HG03439 (cell line): Measurements from ENCODE around the gene RHBDF2.
"Not testable (repeated sequence)": the region's sequence is repeated elsewhere in the genome, so short reads cannot be mapped to it uniquely, and the experiment has no call there.

ENCODE experiments used
- ATAC-seq: cut with Tn5 transposase; IDR thresholded peaks from one replicate; pipeline ENCODE4 v1.9.1; 2021; ENCODE audit warnings: mild to moderate bottlenecking, moderate library complexity; ENCODE audit not compliant: unreplicated experiment

The RHBDF2 gene

GRCh38 chr17:76538281-76538931 lies 37.2 kb upstream of the RHBDF2 start:
- ATAC-seq = no peak

- ATAC-seq = no peak
These were observed 36.5 kb upstream of the RHBDF2 start, which contains the start of gene CYGB for GRCh38 chr17:76537578-76538280. TSS of gene CYGB (minus strand) at chr17:76537709. CDS start at chr17:76537542, 167 bp downstream.

- no peak for ATAC-seq
These were observed 36.0 kb upstream of the RHBDF2 start for GRCh38 chr17:76537288-76537577.

DNA sequence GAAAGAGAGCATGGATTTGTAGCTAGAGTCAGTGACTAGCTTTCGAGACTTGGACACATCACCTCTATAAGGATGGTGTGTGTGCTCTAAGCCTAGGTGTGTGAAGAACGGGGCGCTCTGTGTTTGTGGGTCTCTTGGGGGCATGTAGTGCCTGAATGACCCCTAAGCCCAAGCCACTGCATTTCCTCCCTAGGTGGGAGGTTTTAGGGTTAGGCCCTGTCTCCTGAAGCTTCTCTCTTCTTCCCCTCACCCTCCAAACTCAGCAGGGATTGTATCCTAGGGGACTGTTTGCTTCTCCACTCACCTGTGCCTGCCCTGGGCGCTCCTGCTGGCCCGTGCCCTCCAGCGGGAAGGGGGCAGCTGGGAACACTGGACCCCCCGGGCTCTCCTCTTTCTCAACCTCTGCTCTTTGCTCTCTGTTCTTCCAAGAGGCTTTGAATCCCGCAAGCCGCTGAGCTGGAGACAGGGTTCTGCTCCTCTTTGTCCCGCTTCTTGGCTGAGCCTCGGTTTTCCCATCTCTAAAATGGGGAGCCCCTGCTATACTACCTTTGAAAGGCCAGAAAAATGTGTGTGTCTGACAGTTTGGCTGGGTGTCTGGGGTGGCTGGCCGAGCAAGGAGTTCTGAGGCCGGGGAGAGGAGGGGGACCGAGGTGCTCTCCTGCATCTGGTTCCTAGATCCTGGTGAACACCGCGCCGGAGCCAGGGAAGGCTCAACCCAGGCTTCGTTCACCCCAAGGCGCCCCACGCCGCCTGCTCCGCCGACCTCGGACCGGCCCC lies 35.5 kb upstream of the RHBDF2 start:
- ATAC-seq = no peak

DNA sequence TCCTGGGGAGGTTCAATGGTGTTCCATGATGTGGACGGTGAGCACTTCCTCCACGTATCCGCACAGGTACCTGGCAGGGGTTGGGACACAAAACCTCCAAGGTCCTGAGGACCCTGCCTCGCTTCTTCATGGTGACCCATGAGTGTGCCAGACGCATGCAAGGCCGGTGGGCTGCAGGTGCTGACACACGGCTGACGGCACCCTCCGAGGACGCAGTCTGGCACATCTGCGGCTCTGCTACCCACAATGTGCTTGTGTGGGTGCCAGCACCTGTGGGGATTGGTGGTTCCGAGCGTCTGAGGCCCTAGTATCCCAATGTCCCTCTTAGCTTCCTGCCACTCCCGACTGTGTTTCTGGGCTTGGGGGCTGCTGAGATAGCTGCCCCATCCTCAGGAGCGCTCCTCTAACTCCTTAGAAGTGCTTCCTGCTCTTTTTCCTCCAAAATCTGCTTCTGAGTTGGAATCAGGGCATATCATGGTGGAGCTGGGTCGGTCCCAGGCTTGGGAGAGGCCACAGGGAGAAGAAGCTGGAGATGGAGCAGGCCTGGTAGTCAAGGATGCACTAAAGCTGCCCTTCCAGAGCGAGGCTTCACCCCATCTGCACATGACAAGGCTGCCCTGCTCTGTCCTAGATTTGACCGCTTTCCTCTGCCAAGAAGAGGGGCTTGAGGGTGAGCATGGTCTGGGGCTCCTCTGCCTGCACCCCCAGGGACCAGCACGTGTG lies 34.7 kb upstream of the RHBDF2 start:
- no peak for ATAC-seq

DNA sequence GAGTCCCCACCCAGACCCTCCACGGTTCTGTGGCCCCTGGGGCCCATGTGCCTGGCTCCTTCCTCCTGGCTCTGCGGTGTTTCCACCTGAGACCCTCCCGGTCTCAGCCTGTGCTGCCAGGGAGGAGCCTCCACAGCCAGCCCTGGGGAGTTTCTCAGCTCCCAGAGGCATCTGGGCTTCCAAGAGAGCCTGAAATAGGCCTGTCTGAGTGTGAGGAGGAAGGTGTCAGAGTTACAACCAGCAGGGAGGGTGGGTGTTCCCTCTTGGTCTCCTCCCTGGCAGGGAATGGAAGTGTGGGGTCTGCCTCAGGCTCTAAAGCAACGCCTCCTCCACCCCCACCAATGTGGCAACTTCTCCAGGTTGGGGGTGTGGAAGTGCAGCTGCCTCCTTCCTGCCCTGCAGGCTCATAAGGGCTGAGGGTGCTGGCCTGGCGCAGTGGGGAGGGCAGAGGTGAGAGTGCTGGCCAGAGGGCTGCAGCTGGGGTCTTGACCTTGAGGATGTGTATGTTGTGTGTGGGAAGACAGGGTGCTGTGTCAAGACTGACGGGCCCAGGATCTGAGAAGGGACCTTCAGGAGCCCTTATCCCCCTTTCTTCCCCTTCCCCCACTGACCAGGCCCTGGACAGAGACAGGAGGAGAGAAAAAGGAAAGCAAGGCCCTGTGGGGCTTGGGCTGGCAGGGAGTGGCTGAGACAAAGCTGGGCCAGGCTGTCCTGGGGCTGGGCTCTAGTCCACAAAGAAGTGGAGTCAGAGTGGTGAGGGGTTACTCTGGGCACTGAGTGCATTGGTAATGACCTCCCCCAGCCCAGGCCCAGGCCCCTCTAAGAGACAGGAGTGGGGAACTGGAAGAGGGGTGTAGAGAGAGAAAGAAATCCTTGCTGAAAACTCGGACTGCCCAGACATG lies 33.9 kb upstream of the RHBDF2 start:
- no peak for ATAC-seq

DNA sequence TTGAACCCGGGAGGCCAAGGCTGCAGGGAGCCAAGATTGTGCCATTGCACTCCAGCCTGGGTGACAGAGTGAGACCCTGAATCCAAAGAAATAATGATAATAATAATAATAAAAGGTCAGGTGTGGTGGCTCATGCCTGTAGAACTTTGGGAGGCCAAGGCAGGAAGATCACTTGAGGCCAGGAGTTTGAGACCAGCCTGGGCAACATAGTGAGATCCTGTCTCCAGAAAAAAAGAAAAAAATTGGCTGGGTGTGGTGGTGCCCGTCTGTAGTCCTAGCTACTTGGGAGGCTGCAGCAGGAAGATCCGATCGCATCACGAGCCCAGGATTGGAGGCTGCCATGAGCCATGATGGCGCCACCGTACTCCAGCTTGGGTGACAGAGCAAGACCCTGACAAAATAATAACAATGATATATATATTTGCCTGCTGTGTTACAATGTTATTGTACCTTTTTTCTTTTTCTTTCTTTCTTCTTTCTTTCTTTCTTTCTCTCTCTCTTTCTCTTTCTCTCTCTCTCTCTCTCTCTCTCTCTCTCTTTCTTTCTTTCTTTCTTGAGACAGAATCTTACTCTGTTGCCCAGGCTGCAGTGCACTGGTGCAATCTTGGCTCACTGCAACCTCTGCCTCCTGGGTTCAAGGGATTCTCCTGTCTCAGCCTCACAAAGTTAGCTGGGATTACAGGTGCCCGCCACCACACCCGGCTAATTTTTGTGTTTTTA lies 32.6 kb upstream of the RHBDF2 start:
- not testable (repeated sequence) for ATAC-seq

DNA sequence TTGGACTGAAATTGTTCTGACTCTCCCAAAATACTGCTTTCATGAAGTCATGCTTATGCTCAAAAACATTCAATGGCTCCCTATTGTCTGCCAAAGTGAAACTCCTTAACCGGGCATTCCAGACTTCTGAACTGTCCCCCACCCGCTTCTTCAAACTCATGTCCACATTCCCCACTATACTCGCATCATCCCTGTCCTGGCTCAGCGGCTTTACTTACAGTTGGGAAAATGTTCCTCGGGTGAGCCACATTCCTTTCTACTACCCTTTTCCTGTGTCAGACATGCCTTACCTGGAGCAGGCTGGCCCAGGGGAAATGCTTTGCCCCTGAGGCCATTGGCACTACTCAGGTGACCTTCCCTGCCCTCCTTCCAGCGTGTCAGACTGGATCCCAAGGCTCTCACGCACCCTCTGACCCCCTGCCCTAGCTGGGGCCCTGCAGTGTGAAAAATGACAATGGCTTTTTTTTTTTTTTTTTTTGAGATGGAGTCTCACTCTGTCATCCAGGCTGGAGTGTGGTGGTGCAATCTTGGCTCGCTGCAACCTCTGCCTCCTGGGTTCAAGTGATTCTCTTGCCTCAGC lies 30.9 kb upstream of the RHBDF2 start:
- no peak for ATAC-seq

- ATAC-seq = no peak
These were observed 30.3 kb upstream of the RHBDF2 start for GRCh38 chr17:76531486-76532038.

GRCh38 chr17:76530811-76531485 lies 29.7 kb upstream of the RHBDF2 start:
- ATAC-seq = no peak

DNA sequence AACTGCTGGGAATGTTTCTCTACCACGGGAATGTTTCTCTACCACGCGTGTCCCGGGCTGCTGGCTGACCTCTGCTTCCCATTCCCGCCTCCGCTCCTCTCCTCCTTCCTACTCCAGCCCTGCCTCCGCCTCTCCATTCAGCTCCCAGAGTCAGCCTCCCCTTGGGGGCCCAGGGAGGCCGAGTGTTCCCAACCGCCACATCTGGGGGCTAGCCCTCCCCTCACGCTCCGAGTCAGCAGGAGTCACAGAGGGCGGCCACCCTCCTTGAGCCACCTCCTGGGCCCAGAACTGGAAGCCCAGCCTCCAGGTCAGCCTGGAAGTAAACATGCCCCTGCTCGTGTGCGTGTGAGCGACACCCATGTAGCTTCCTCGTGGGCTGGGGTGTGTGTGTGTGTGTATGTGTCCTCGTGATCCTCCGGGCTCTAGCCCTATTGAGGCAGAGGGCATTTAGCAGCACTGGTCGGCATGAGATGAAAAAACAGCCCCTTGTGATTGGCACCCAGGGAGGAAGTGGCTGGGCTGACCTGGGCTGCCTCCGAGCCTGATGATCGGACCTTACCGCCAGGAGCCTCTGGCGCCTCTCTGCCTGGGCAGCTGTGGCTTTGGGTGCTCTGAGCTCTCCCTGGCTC lies 29.0 kb upstream of the RHBDF2 start:
- no peak for ATAC-seq

DNA sequence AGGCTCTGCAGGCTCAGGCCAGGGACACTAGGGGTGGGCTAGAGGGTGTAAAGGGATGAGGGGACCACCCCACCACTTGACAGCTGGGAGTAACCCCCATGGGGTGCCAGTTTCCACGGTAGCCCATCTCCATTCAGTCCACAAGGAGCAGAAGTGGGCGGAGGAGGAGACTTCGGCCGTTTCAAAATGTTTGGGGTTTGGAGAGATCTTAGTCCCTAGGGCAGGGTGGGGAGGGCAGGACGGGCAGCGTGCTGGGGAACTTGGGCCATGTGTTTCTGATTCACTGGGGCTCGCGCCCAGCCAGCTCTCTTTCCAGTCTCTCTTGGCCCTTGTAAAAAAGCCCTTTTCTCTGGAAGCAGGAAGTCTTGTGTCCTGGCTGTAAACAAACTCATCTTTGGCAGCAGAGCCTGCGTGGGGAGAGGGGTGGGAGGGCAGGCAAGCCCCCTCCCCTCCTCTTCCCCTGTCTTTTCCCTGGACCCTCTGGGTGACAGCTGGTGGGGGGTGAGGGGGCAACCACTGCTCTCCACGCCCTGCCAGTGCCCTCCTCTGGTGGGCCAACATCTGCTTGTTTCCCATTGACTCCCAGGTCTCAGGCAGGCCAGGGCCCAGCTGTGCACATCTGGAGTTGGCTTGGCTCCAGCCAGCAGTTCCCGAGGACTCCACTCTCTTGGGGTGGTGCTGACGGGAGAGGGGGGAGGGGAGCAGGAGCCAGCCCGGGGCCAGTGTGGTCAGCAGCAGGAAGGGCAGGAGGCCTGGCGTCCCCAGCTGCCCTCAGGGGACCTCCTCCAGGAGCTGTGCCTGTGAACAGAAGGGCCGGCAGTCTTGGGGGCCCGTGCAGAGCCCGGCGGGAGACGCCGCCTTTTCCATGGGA lies 28.2 kb upstream of the RHBDF2 start:
- no peak for ATAC-seq

DNA sequence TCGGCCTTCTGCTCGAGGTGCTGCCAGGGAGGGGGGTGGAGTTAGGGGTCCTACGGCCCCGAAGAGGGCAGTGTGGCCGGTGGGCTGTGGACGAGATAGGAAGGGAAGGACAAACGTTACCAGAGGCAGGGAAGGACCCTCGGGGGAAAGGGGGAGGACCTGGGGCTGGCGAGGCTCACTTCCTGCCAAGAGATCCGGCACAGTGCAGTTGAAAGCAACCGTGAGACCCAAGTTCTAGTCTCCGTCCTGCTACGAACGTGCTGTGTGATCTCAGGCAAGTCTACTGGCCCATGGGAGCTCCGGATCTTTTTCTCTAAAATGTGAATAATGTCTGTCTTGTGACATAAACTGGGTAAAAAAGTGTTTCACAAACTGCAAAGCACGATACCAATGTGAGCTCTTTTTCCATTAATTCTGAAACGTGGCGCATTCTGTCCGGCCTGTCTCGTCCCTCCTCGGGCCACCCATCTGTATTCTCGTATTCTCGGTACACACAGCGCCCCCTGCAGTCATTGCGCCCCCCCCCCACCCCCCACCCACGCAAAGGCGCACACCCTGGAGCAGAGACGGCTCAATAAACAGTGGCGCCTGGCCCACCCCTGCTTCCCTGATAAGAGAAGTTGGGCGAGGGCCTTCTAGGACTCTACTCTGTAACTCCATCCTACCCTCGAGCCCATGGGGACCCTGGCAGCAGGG lies 27.5 kb upstream of the RHBDF2 start:
- ATAC-seq = no peak

GRCh38 chr17:76528156-76528527 lies 26.9 kb upstream of the RHBDF2 start:
- no peak for ATAC-seq

DNA sequence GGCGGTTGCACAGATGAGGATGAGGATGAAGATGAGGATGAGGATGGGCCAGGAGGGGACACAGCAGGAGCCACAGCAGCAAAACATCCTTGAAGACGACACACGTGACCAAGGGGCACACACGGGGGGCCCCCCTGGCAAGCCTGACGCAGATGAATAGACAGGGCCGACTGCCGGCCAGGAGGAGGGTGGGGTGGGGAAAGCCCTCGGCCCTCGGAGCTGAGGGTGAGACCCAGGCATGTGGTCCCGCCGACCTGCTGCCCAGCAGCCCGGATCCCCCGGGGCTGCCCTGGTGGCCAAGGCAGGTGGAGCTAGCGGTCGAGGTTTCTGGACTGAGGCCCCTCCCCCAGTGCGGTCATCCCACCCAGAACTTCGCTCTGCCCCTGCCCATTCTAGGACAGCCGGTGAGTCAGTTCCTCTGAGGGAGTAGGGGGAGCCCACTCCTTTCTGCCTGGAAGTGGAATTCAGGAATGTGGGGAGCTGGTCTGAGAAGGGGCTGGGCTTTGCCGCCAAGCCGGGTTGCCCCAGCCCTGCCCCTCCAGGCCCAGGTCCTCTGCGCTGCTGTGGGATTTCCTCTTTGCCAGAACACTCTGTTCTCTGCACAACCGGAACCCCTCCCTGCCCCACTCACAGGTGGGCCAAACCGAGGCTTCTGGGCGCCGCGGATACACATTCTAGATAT lies 26.3 kb upstream of the RHBDF2 start:
- ATAC-seq = no peak

DNA sequence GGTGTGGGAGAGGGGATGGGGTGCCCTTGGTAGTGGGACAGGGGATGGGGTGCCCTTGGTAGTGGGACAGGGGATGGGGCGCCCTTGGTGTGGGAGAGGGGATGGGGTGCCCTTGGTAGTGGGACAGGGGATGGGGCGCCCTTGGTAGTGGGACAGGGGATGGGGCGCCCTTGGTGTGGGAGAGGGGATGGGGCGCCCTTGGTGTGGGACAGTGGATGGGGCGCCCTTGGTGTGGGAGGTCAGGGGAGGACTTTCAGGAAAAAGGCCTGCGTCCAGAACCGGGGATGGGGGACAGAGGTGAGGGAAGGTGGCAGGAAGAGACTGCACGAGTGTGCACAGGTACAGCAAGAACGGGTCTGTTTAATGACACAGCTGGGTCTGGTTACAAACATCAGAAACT lies 25.8 kb upstream of the RHBDF2 start:
- ATAC-seq = not testable (repeated sequence)
